ENCODE data around the gene IFNAR2.

DNA sequence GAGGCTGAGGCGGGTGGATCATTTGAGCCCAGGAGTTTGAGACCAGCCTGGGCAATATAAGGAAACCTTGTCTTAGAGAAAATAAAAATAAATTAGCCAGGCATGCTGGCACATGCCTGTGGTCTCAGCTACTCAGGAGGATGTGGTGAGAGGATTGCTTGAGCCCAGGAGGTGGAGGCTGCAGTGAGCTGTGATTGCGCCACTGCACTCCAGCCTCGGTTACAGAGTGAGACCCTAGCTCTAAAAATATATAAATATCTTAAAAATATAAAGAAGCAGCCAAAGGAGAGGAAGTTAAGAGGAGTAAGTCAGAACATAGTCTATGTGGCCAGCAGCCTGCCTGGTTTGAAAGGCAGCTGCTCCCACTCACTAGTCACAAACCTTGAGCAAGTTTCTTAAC lies 31.9 kb downstream of the IFNAR2 start:
- TF ChIP-seq EZH2 (IDR thresholded peaks at IDR 0.05) (no peak), POLR2AphosphoS5 (IDR thresholded peaks at IDR 0.05; ENCODE audit: borderline replicate concordance, low read depth, low read length) (no peak), FOXP2 (optimal IDR thresholded peaks at IDR 0.05; ENCODE audit: control extremely low read depth, extremely low read length, insufficient read depth) (no peak)
